GM23338 (cell line): ENCODE results near the gene RS1. TPM values are rescaled to one million over a fixed set of nuclear protein-coding genes. Genes with fewer than 3 reads are reported as not detected.

Source experiments
- CREB1 ChIP-seq: fragments of 250-450 bp; sonication (Bioruptor Pico); IDR thresholded peaks from 2 replicates; pipeline ENCODE4 v1.5.0; 2020; ENCODE audit warnings: low read depth, mild to moderate bottlenecking, moderate library complexity
- CTCF ChIP-seq, 2 experiments: fragments of 200-600 bp in 1 of 2; sonication (generic) in 1 of 2; conservative IDR thresholded peaks; 2 replicates each; pipeline versions ENCODE4 v1.5.1 to v1.6.1; 2016 to 2017; ENCODE audit warnings: antibody characterized with exemption in 2 of 2, low read depth in 2 of 2, mild to moderate bottlenecking in 2 of 2, moderate library complexity in 1 of 2
- ETS1 ChIP-seq: IDR thresholded peaks from 2 replicates; pipeline ENCODE4 v1.6.1; 2016; ENCODE audit warnings: antibody characterized with exemption
- EZH2 ChIP-seq: fragments of 200-600 bp; sonication (generic); IDR thresholded peaks from one replicate; pipeline ENCODE4 v1.8.0; 2017; ENCODE audit warnings: antibody characterized with exemption, mild to moderate bottlenecking, low read depth; ENCODE audit not compliant: unreplicated experiment
- EZH2phosphoT487 ChIP-seq: fragments of 200-600 bp; sonication (generic); IDR thresholded peaks from one replicate; pipeline ENCODE4 v1.8.1; 2018; ENCODE audit warnings: antibody characterized with exemption; ENCODE audit not compliant: unreplicated experiment
- JUNB ChIP-seq: IDR thresholded peaks from one replicate; pipeline ENCODE4 v1.6.1; 2016; ENCODE audit warnings: antibody characterized with exemption; ENCODE audit not compliant: unreplicated experiment
- NANOG ChIP-seq: IDR thresholded peaks from 2 replicates; pipeline ENCODE4 v1.6.1; 2016; ENCODE audit warnings: antibody characterized with exemption, borderline replicate concordance
- POLR2AphosphoS5 ChIP-seq: IDR thresholded peaks from 2 replicates; pipeline ENCODE4 v1.6.1; 2016; ENCODE audit warnings: antibody characterized with exemption, low read depth
- REST ChIP-seq: IDR thresholded peaks from one replicate; pipeline ENCODE4 v1.6.1; 2018; ENCODE audit warnings: antibody characterized with exemption; ENCODE audit not compliant: unreplicated experiment
- STAT1 ChIP-seq: IDR thresholded peaks from one replicate; pipeline ENCODE4 v1.6.1; 2016; ENCODE audit warnings: antibody characterized with exemption; ENCODE audit not compliant: unreplicated experiment
- ZNF331 ChIP-seq: fragments of 250-450 bp; sonication (Bioruptor Pico); IDR thresholded peaks from 2 replicates; pipeline ENCODE4 v1.5.0; 2020; ENCODE audit warnings: low read depth, mild to moderate bottlenecking, moderate library complexity
- polyA plus RNA-seq: library from polyadenylated mRNA; unstranded; fragments of >200 nt; fragmentation: Nextera tagmentation; extraction: Ambion mirVana; gene quantifications from 2 replicates; pipeline ENCODE4 v1.2.1, GENCODE V29; 2016
- total RNA-seq: library from RNA; depleted of rRNA; stranded (reverse); fragments of >200 nt; shearing (Covaris generic); gene quantifications from 2 replicates; pipeline ENCODE4 v1.2.3, GENCODE V29; 2014

RS1 gene
- total and polyA plus RNA-seq, 2 experiments from 2014 or later, result not detected

- TF ChIP-seq CTCF (conservative IDR thresholded peaks at IDR 0.05; ENCODE audit: low read depth in 2 of 2), result no peak
- no peak for TF ChIP-seq CREB1 (CRISPR knock-in tag)
- no peak for TF ChIP-seq EZH2phosphoT487
- TF ChIP-seq NANOG, result no peak
- TF ChIP-seq EZH2, result no peak
- no peak for TF ChIP-seq JUNB
- no peak for TF ChIP-seq STAT1
- no peak for TF ChIP-seq ETS1
- TF ChIP-seq REST, result no peak
- no peak for TF ChIP-seq ZNF331 (CRISPR knock-in tag)
- no peak for TF ChIP-seq POLR2AphosphoS5
Measured at GRCh38 chrX:18701621-18702361, 29.9 kb upstream of the RS1 start (continued).
